HG02588 (cell line): ENCODE data around the gene CCT8.

Source experiments
- ATAC-seq: cut with Tn5 transposase; IDR thresholded peaks from one replicate; pipeline ENCODE4 v1.9.1; 2021; ENCODE audit warnings: mild to moderate bottlenecking, moderate library complexity; ENCODE audit not compliant: unreplicated experiment

CCT8 gene

GRCh38 chr21:29073222-29074006 lies at the start of gene CCT8:
Gene CCT8 (minus strand): TSS chr21:29073648. CDS start chr21:29073590, 58 bp downstream.
- peak; percentile 87 for ATAC-seq

GRCh38 chr21:29121759-29122158 lies 48.3 kb upstream of the CCT8 start:
- peak; percentile 77 for ATAC-seq

- ATAC-seq = peak; percentile 55
These were observed 44.0 kb upstream of the CCT8 start for GRCh38 chr21:29117372-29117955.

- ATAC-seq = no peak
These were observed 42.5 kb upstream of the CCT8 start for GRCh38 chr21:29115899-29116298.

DNA sequence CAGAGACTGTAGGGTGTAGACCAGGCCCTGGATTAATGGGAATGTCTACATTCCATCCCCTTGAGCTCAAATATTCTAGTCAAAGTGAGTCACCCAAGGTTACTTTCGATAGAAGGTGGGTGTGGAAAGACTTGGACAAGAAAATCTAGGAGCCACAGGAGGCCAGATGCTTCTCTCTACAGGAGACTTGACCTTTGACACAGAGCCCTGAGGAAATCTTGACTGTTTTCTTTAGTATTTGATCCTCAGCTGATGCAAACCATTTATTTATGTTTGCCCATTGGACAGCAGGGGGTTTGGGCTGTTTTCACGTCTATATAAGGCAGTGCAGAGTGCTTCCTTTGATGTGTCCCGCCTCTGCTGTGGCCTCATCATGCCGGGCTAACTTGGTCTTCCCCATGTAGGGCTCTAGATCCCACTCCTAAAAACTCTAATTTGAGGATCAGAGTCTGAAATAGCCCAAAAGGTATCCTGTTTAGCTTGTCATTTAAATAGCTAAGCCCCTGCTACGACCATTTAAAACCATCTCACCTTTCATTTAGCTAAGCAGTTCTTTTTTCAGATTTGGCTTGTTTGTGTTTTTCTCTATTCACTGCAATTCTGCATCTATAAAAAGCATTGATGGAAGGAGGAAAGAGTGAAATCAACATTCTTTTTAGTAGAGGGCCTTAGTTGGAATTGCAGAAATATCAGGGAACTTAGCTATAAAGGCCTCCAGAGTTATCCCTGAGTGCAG lies 41.5 kb upstream of the CCT8 start:
- ATAC-seq = no peak

DNA sequence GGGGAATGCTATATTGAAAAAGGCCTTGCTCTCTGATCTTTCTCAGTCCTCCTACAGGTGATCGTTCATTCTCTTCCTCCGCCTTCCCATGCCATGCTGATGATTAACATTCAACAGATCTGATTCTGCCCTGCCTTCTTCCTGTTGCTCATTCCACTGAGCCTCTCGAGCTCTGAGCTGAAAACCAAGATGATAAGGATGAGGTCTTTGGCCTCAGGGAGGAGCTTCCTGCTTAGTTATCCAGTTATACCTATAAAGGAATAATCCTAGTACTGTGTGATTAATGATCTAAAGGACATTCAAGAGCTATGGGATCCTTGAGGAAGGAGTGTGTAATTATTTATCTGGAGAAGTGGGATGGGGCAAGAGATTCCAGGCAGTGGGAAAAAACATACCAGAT lies 31.8 kb upstream of the CCT8 start:
- no peak for ATAC-seq

DNA sequence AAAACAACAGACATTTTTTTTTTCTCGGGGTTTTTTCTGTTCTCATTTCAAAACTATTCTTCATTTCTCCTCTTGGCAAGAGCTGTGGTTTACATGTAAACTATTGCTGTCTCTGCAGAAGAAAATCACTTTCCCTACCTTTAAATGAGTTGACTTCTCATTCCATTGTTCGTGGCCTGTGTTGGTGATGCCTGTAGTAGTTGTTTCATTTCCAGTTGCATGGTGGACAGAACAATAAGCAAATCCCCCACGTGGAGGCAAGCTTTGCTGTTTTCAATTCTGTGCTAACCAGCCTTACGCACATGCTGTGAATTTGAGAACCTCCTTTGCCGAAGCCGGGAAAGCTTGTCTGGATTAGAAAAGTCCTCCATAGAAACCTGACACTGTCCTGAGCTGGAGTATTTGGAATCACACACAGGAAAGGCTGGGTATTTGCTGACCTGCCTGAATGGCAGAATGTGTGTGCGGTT lies 30.8 kb upstream of the CCT8 start:
- peak; percentile 67 for ATAC-seq

DNA sequence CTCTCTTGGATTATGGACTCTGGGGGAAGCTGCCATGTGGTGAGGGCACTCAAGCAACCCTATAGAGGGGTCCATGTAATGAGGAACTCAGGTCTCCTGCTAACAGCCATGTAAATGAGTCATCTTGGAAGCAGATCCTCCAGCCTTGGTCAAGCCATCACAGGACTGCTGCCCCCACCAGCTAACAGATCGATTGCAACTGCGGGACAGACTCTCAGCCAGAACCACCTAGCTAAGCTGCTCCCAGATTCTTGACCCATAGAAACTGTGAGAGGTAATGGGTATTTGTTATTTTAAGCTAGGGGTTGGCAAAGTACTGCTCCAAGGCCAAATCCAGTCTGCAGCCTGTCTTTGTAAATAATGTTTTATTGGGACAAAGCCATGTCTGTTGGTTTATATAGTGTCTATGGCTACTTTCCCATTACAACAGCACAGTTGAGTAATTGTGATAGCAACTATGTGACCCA lies 29.4 kb upstream of the CCT8 start:
- ATAC-seq = no peak

GRCh38 chr21:29098156-29098555 lies 24.7 kb upstream of the CCT8 start:
- ATAC-seq = no peak

- no peak for ATAC-seq
These were observed 23.0 kb upstream of the CCT8 start for GRCh38 chr21:29096218-29097015.

DNA sequence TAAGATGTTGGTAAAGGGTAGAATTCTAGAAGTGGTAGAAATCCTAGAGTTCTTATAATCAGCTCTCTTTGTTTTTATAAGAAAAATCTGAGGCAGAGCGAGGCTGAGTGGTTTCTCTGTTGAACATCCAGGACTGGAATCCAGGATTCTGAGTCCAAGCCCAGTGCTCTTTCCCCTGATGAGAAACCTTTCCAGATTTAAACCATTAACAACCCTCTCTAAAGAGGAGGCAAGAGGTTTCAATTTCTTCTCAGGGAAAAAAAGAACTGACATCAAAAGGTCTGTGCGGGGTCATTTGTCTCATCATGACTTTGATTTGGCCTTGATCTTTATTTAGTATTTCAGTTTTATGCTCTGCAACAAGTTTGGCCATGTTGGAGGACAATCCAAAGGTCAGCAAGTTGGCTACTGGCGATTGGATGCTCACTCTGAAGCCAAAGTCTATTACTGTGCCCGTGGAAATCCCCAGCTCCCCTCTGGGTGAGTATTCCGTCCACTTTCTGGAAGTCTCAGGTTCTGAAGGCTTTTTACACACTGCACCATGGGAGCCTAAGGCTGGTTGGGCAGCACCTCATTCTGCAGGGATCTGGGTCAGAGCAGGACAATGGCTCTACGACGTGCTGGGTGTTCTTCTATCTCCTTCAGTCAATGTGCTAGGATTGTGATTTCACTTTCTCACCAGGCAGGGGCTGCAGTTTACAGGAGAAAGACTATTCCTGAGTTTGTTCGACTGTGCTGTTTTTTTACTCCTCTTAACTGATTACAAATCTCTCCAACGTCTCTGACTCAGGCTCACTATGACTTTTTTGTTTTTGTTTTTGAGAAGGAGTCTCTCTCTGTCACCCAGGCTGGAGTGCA lies 18.9 kb upstream of the CCT8 start:
- no peak for ATAC-seq

DNA sequence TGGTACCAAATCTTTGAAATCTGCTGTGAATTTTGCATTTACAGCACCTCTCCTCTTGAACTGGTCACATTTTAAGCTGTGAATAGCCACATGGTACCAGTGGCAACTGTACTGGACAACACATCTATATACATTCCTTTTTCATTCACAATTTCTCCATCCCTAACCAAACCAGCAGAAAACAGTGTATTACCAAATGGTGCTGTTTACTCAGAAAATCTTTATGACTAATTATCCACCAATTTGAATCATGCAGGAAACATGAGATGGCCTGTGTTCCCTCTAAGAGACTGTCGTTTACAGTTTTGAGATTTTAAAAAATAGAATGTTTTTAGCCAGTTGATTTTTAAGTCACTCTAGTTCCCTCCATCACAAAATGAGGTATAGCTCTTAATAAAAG lies 17.6 kb upstream of the CCT8 start:
- ATAC-seq = no peak

- no peak for ATAC-seq
These were observed 11.8 kb upstream of the CCT8 start for GRCh38 chr21:29085106-29085752.

DNA sequence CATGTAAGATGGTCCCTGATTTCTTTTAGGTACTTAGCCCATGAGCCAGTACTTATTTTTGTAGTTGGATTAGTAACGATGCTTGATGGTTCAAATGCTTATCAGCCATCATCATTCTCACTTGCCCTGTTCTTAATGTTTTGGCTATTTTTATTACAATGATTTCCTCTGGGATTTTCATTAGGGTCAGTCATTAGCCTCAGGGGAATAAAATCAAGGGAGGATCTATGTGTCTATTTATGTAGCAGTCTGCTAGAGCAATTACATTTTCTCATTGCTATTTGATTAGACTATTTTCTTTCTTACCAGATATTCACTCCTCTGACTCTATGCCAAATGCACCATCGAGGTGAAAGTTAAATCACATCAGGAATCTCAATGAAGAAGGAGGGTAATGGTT lies 10.9 kb upstream of the CCT8 start:
- ATAC-seq = no peak

DNA sequence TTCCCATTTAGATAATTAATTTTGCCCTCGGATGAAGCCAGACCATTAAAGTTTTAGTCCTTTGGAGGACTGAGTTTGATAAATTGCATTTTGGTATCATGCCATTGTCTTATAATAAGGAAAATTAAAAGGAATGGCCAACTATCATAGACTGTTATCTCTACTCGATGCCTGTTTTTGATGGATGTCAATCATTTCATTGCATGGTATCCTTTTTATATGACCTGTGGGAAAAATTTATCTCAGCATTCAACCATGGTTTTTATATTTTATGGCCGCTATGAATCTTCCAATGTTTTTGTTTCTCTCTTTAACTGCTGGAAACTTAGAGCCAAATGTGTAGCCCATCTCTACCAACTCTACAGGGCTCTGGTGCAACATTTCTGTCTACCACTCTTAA lies 9.9 kb upstream of the CCT8 start:
- ATAC-seq = no peak

- no peak for ATAC-seq
These were observed 8.8 kb upstream of the CCT8 start for GRCh38 chr21:29082046-29082815.

GRCh38 chr21:29080454-29080941 lies 7.0 kb upstream of the CCT8 start:
- ATAC-seq = no peak
